DOHH2 (cell line): Measurements from ENCODE around the gene FOXC2.

Source experiments
- EZH2phosphoT487 ChIP-seq: fragments of 200-600 bp; sonication (generic); IDR thresholded peaks from 2 replicates; pipeline ENCODE4 v1.6.1; 2017; ENCODE audit warnings: borderline replicate concordance, mild to moderate bottlenecking, antibody characterized with exemption, low read length, moderate library complexity, mixed read lengths
- TF ChIP-seq, protein P1 (sequence below): fragments of 200-600 bp; sonication (generic); IDR thresholded peaks from one replicate; pipeline ENCODE4 v1.5.1; 2014; ENCODE audit warnings: antibody characterized with exemption, mild to moderate bottlenecking, low read depth, low read length; ENCODE audit not compliant: poor library complexity, severe bottlenecking

DNA sequence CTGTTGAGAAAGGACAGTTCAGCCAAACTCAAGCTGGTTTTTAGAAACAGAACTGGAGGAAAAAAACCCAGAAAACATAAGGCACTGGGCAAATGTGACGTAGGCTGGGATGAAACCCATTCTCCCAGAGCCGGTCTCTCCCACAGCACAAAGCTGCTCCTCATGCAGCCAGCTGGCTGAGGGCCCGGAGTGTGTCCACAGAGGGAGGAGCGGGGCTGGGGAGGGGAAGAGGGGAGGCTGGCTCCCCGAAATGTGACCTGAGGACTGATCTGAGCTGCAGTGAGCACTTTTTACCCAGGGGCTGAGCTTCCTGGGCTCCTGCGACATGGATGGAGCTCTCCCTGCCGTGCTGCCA, 35.5 kb upstream of the FOXC2 start:
- TF ChIP-seq, protein P1, sequence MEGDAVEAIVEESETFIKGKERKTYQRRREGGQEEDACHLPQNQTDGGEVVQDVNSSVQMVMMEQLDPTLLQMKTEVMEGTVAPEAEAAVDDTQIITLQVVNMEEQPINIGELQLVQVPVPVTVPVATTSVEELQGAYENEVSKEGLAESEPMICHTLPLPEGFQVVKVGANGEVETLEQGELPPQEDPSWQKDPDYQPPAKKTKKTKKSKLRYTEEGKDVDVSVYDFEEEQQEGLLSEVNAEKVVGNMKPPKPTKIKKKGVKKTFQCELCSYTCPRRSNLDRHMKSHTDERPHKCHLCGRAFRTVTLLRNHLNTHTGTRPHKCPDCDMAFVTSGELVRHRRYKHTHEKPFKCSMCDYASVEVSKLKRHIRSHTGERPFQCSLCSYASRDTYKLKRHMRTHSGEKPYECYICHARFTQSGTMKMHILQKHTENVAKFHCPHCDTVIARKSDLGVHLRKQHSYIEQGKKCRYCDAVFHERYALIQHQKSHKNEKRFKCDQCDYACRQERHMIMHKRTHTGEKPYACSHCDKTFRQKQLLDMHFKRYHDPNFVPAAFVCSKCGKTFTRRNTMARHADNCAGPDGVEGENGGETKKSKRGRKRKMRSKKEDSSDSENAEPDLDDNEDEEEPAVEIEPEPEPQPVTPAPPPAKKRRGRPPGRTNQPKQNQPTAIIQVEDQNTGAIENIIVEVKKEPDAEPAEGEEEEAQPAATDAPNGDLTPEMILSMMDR: no peak
- no peak for TF ChIP-seq EZH2phosphoT487
